H9 (cell line): ENCODE results near the gene HNRNPF. TPM values are rescaled to one million over a fixed set of nuclear protein-coding genes. Genes with fewer than 3 reads are reported as not detected.

Experiments used
- DNase-seq: peaks from one replicate; pipeline ENCODE4 v3.0.0-alpha.2; 2017
- H2AFZ ChIP-seq: one replicate; pipeline ENCODE4 v1.6.1; 2013; ENCODE audit warnings: mild to moderate bottlenecking, low read length, control low read depth, moderate library complexity
- H2AK5ac ChIP-seq: 2 replicates; pipeline ENCODE4 v1.6.1; 2013; ENCODE audit warnings: low read length, control low read depth, mixed read lengths; ENCODE audit not compliant: insufficient read length
- H2BK120ac ChIP-seq: one replicate; pipeline ENCODE4 v1.6.1; 2013; ENCODE audit warnings: low read depth, mild to moderate bottlenecking, low read length, control low read depth, inconsistent platforms; ENCODE audit not compliant: poor library complexity, severe bottlenecking
- H2BK12ac ChIP-seq: 2 replicates; pipeline ENCODE4 v1.6.1; 2013; ENCODE audit warnings: low read length, control low read depth, mixed read lengths, low read depth; ENCODE audit not compliant: insufficient read length
- H2BK15ac ChIP-seq: 2 replicates; pipeline ENCODE4 v1.6.1; 2013; ENCODE audit warnings: low read depth, low read length, control low read depth
- H2BK20ac ChIP-seq: one replicate; pipeline ENCODE4 v1.6.1; 2013; ENCODE audit warnings: low read depth, mild to moderate bottlenecking, low read length, control low read depth, inconsistent platforms; ENCODE audit not compliant: poor library complexity, severe bottlenecking
- H2BK5ac ChIP-seq: 2 replicates; pipeline ENCODE4 v1.6.1; 2013; ENCODE audit warnings: low read length, control low read depth, mixed read lengths; ENCODE audit not compliant: insufficient read length
- H3K14ac ChIP-seq: 2 replicates; pipeline ENCODE4 v1.6.1; 2013; ENCODE audit warnings: low read length, control low read depth; ENCODE audit not compliant: insufficient read depth
- H3K18ac ChIP-seq: 2 replicates; pipeline ENCODE4 v1.6.1; 2013; ENCODE audit warnings: low read depth, mild to moderate bottlenecking, mixed read lengths, low read length, control low read depth; ENCODE audit not compliant: insufficient read length
- H3K23ac ChIP-seq: 2 replicates; pipeline ENCODE4 v1.6.1; 2013; ENCODE audit warnings: low read length, control low read depth, mixed read lengths, low read depth; ENCODE audit not compliant: insufficient read length
- H3K23me2 ChIP-seq: 2 replicates; pipeline ENCODE4 v1.6.1; 2013; ENCODE audit warnings: low read depth, mild to moderate bottlenecking, mixed read lengths, low read length, control low read depth; ENCODE audit not compliant: insufficient read length, poor library complexity, severe bottlenecking
- H3K27ac ChIP-seq: 2 replicates; pipeline ENCODE4 v1.5.1; 2013; ENCODE audit warnings: low read length, control low read depth, mixed read lengths, low read depth; ENCODE audit not compliant: insufficient read length
- H3K27me3 ChIP-seq: 2 replicates; pipeline ENCODE4 v1.6.1; 2013; ENCODE audit warnings: low read length, control low read depth, inconsistent platforms; ENCODE audit not compliant: insufficient read depth
- H3K4ac ChIP-seq: 2 replicates; pipeline ENCODE4 v1.6.1; 2013; ENCODE audit warnings: low read depth, mild to moderate bottlenecking, control low read depth, inconsistent platforms, low read length, moderate library complexity
- H3K4me1 ChIP-seq: 2 replicates; pipeline ENCODE4 v1.6.1; 2013; ENCODE audit warnings: low read length, control low read depth, inconsistent platforms; ENCODE audit not compliant: insufficient read depth
- H3K4me2 ChIP-seq: 2 replicates; pipeline ENCODE4 v1.6.1; 2013; ENCODE audit warnings: low read length, control low read depth, mixed read lengths; ENCODE audit not compliant: insufficient read length, insufficient read depth
- H3K56ac ChIP-seq: 2 replicates; pipeline ENCODE4 v1.6.1; 2013; ENCODE audit warnings: low read depth, mild to moderate bottlenecking, mixed read lengths, low read length, control low read depth; ENCODE audit not compliant: insufficient read length
- H3K79me1 ChIP-seq: 2 replicates; pipeline ENCODE4 v1.6.1; 2013; ENCODE audit warnings: low read depth, mild to moderate bottlenecking, moderate library complexity, low read length, control low read depth, inconsistent platforms; ENCODE audit not compliant: insufficient read depth, poor library complexity, severe bottlenecking
- H3K79me2 ChIP-seq: 2 replicates; pipeline ENCODE4 v1.6.1; 2013; ENCODE audit warnings: low read length, control low read depth, inconsistent platforms; ENCODE audit not compliant: insufficient read depth
- H3K9ac ChIP-seq: 2 replicates; pipeline ENCODE4 v1.6.1; 2013; ENCODE audit warnings: low read length, control low read depth, mixed read lengths; ENCODE audit not compliant: insufficient read length; ENCODE audit errors: extremely low read depth
- H3K9me3 ChIP-seq: one replicate; pipeline ENCODE4 v1.6.1; 2013; ENCODE audit warnings: low read depth, low read length, inconsistent platforms; ENCODE audit not compliant: control insufficient read depth
- H3T11ph ChIP-seq: one replicate; pipeline ENCODE4 v1.6.1; 2013; ENCODE audit warnings: mild to moderate bottlenecking, low read length, control low read depth, inconsistent platforms
- H4K20me1 ChIP-seq: one replicate; pipeline ENCODE4 v1.6.1; 2013; ENCODE audit not compliant: control insufficient read depth, insufficient read length, insufficient read depth
- H4K5ac ChIP-seq: 2 replicates; pipeline ENCODE4 v1.6.1; 2013; ENCODE audit warnings: low read depth, mild to moderate bottlenecking, mixed read lengths, low read length, control low read depth; ENCODE audit not compliant: insufficient read length
- H4K8ac ChIP-seq: replicated peaks from 2 replicates; pipeline ENCODE4 v1.6.1; 2013; ENCODE audit warnings: low read length, control low read depth, mixed read lengths, low read depth; ENCODE audit not compliant: insufficient read length
- H4K91ac ChIP-seq: 2 replicates; pipeline ENCODE4 v1.6.1; 2013; ENCODE audit warnings: low read depth, mild to moderate bottlenecking, moderate library complexity, mixed read lengths, low read length, control low read depth; ENCODE audit not compliant: insufficient read length
- H3K27ac Mint-ChIP-seq, 3 experiments: 2 replicates in 2 of 3; 3 replicates in 1 of 3; pipeline ENCODE4 v1.8.0; 2020 to 2021; ENCODE audit warnings: mixed read lengths in 3 of 3, mild to moderate bottlenecking in 1 of 3, moderate library complexity in 1 of 3
- H3K27me3 Mint-ChIP-seq: 2 replicates; pipeline ENCODE4 v1.8.0; 2021; ENCODE audit warnings: low read depth, mild to moderate bottlenecking, moderate library complexity, mixed read lengths
- H3K36me3 Mint-ChIP-seq, 3 experiments: 2 replicates in 2 of 3; 3 replicates in 1 of 3; pipeline ENCODE4 v1.8.0; 2020 to 2021; ENCODE audit warnings: low read depth in 3 of 3, mixed read lengths in 3 of 3; ENCODE audit not compliant: insufficient read depth in 1 of 3
- H3K4me1 Mint-ChIP-seq, 2 experiments: 2 replicates each; pipeline ENCODE4 v1.8.0; 2020; ENCODE audit warnings: mixed read lengths in 2 of 2
- H3K4me3 Mint-ChIP-seq, 2 experiments: 2 replicates in 1 of 2; 3 replicates in 1 of 2; pipeline ENCODE4 v1.8.0; 2020 to 2021; ENCODE audit warnings: mild to moderate bottlenecking in 2 of 2, mixed read lengths in 2 of 2, moderate library complexity in 1 of 2
- H3K9me3 Mint-ChIP-seq, 2 experiments: 2 replicates in 1 of 2; 3 replicates in 1 of 2; pipeline ENCODE4 v1.8.0; 2020; ENCODE audit warnings: mild to moderate bottlenecking in 2 of 2, mixed read lengths in 2 of 2, moderate library complexity in 1 of 2
- WGBS: extraction: QIAGEN DNeasy Blood & Tissue Kit; methylation state at CpG from one replicate; pipeline ENCODE4 v1.1.7; 2013; ENCODE audit warnings: missing lambda C conversion rate, low lambda C conversion rate, mixed read lengths; ENCODE audit not compliant: insufficient read length; ENCODE audit errors: extremely low coverage; 5-methylcytosine and 5-hydroxymethylcytosine counted together
- total RNA-seq: library from RNA; stranded (reverse); gene quantifications from 2 replicates; pipeline ENCODE4 v1.2.1, GENCODE V29; 2021
- TF ChIP-seq, protein P1 (sequence below): fragments of 200-600 bp; sonication (generic); conservative IDR thresholded peaks from 3 replicates; pipeline ENCODE4 v1.8.0; 2021; ENCODE audit warnings: antibody characterized with exemption, mild to moderate bottlenecking

Gene HNRNPF
- total RNA-seq, 1 experiment from 2014 or later, result 411 TPM

DNA sequence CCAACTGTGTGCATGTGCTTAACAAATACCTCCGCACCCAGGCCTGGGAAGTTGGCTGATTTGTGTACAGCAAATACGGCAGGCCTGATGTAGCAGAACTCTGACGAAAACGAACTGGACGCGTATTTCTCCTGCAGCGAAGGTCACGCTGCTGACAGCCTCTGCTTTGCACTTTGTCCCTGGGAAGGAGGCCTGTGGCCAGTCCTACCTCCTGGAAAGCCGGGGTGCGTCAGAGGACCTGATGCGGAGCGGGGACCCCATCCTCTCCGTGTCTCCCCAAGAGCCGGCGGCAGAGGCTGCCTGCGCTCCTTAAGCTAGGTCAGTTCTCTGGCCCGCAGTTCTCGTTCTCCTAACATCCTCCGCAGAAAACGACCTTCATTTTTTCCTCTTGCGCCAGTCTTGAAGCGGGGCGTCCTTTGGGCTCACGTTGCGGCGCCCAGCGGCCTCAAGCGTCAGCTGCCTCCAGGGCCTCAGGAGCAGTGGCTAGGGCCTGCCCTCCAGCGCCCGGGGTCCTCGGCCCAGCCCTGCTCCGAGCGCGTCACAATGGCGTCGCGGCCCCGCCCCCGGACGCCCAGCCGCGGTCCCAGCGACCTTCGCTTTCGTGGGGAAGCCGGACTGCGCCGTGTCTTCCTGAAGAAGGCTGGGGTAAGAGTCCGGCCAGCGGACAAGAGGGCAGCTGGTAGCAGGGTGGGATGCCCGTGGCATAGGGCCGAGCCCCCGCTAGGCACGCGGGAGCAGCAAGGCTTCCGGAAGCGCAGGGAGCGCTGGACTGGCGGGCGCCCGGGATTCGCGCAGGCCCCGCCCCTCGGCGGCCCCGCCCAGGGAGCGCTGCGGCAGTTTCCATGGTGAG, 27.5 kb upstream of the HNRNPF start, which contains the start of gene ZNF487:
Gene ZNF487, plus strand, starts transcription at position 821 of the 850 bp plus-strand sequence. CDS start 38,703 bp downstream, outside the sequence.
- no peak within 1 kb of the TSS for H2AK5ac ChIP-seq
- DNase-seq, result peak; percentile 95
- no peak within 1 kb of the TSS; the same call in 1 of the 2 replicates for H2BK15ac ChIP-seq
- H3K9ac ChIP-seq, result peak within 1 kb of the TSS; percentile 81
- H3K27ac ChIP-seq, result peak within 1 kb of the TSS; percentile 12
- H3K56ac ChIP-seq, result peak within 1 kb of the TSS; percentile 31
- no peak within 1 kb of the TSS for H4K5ac ChIP-seq
- H3K18ac ChIP-seq, result peak within 1 kb of the TSS; percentile 100
- peaks cover 0 to 7% (median 2%) of the 10 kb centered on the region in 3 experiments; a peak in 3 of 7 replicates for H3K36me3 Mint-ChIP-seq
- H3K27me3 ChIP-seq, result no peaks in the 10 kb centered on the region
- H3K14ac ChIP-seq, result peak within 1 kb of the TSS; percentile 100
- no peak within 1 kb of the TSS; the same call in 1 of the 2 replicates for H3K4ac ChIP-seq
- H3T11ph ChIP-seq, result peak within 1 kb of the TSS; percentile 83
- H3K23ac ChIP-seq, result no peak within 1 kb of the TSS
- WGBS, result no CpG with 5 or more reads among the region's 69 CpGs
- peaks cover 2% of the 10 kb centered on the region; the same call in 1 of the 2 replicates for H3K27me3 Mint-ChIP-seq
- no peak within 1 kb of the TSS for H2AFZ ChIP-seq
- H3K79me2 ChIP-seq, result no peaks in the 10 kb centered on the region
- H3K27ac Mint-ChIP-seq, result peak within 1 kb of the TSS; percentile 90 to 98 (median 94); a peak in 6 of 7 replicates
- no peaks in the 10 kb centered on the region for H3K9me3 ChIP-seq
- no peaks in the 10 kb centered on the region for H3K79me1 ChIP-seq
- H3K4me1 Mint-ChIP-seq, result peaks cover 6 to 12% of the 10 kb centered on the region in 2 experiments; a peak in 3 of 4 replicates
- H4K20me1 ChIP-seq, result no peaks in the 10 kb centered on the region
- H2BK120ac ChIP-seq, result peak within 1 kb of the TSS; percentile 79
- peak within 1 kb of the TSS; percentile 84 for H3K4me2 ChIP-seq
- TF ChIP-seq, protein P1, sequence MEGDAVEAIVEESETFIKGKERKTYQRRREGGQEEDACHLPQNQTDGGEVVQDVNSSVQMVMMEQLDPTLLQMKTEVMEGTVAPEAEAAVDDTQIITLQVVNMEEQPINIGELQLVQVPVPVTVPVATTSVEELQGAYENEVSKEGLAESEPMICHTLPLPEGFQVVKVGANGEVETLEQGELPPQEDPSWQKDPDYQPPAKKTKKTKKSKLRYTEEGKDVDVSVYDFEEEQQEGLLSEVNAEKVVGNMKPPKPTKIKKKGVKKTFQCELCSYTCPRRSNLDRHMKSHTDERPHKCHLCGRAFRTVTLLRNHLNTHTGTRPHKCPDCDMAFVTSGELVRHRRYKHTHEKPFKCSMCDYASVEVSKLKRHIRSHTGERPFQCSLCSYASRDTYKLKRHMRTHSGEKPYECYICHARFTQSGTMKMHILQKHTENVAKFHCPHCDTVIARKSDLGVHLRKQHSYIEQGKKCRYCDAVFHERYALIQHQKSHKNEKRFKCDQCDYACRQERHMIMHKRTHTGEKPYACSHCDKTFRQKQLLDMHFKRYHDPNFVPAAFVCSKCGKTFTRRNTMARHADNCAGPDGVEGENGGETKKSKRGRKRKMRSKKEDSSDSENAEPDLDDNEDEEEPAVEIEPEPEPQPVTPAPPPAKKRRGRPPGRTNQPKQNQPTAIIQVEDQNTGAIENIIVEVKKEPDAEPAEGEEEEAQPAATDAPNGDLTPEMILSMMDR, result peak; percentile 20; the same call in 2 of the 3 replicates
- H3K4me3 Mint-ChIP-seq, result peak within 1 kb of the TSS; percentile 86 to 94
- no peaks in the 10 kb centered on the region for H3K4me1 ChIP-seq
- H4K8ac ChIP-seq, result no peak within 1 kb of the TSS
- H2BK20ac ChIP-seq, result no peak within 1 kb of the TSS
- no peaks in the 10 kb centered on the region for H3K9me3 Mint-ChIP-seq
- peaks cover 10% of the 10 kb centered on the region for H3K23me2 ChIP-seq
- no peak within 1 kb of the TSS for H4K91ac ChIP-seq
- H2BK12ac ChIP-seq, result peak within 1 kb of the TSS; percentile 95
- no peak within 1 kb of the TSS for H2BK5ac ChIP-seq
